Esophagus muscularis mucosa (tissue), 3 donors: Measurements from ENCODE around the gene MELTF.

ENCODE experiments used
- CTCF ChIP-seq, 3 experiments: fragments of 200-600 bp in 2 of 3; fragments of 450-650 bp in 1 of 3; sonication (generic) in 2 of 3; IDR thresholded peaks; one replicate each; pipeline ENCODE4 v1.5.1; 2017 to 2019; ENCODE audit warnings: antibody characterized with exemption in 3 of 3, mild to moderate bottlenecking in 2 of 3, moderate library complexity in 1 of 3
- POLR2AphosphoS5 ChIP-seq, 2 donors: sonication (generic); formaldehyde crosslinking; IDR thresholded peaks; one replicate each; pipeline ENCODE4 v1.6.1; 2017; ENCODE audit warnings: antibody characterized with exemption in 2 of 2

GRCh38 chr3:196970547-196971093 is 59.0 kb downstream of the MELTF start:
- TF ChIP-seq CTCF (IDR thresholded peaks at IDR 0.05) = no peak
- no peak for TF ChIP-seq POLR2AphosphoS5 (IDR thresholded peaks at IDR 0.05)
